ENCODE data around the gene GZMA.

Gene GZMA

GRCh38 chr5:55108661-55109060 is 6.2 kb downstream of the GZMA start:
- DNase-seq (ENCODE audit: low read depth) = no peak
- TF ChIP-seq, protein P1, sequence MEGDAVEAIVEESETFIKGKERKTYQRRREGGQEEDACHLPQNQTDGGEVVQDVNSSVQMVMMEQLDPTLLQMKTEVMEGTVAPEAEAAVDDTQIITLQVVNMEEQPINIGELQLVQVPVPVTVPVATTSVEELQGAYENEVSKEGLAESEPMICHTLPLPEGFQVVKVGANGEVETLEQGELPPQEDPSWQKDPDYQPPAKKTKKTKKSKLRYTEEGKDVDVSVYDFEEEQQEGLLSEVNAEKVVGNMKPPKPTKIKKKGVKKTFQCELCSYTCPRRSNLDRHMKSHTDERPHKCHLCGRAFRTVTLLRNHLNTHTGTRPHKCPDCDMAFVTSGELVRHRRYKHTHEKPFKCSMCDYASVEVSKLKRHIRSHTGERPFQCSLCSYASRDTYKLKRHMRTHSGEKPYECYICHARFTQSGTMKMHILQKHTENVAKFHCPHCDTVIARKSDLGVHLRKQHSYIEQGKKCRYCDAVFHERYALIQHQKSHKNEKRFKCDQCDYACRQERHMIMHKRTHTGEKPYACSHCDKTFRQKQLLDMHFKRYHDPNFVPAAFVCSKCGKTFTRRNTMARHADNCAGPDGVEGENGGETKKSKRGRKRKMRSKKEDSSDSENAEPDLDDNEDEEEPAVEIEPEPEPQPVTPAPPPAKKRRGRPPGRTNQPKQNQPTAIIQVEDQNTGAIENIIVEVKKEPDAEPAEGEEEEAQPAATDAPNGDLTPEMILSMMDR (IDR thresholded peaks at IDR 0.05; ENCODE audit: control insufficient read depth, extremely low read depth, insufficient read depth) = no peak
- H3K4me3 ChIP-seq (ENCODE audit: low read depth, low read length) = no peak overlapping the region

GRCh38 chr5:55110217-55110616 is 7.8 kb downstream of the GZMA start:
- DNase-seq (ENCODE audit: low read depth) = no peak
- H3K4me3 ChIP-seq (ENCODE audit: low read depth, low read length) = no peak overlapping the region
- TF ChIP-seq, protein P1 (IDR thresholded peaks at IDR 0.05; ENCODE audit: control insufficient read depth, extremely low read depth, insufficient read depth) = no peak

- H3K4me3 ChIP-seq (ENCODE audit: low read depth, low read length) = no peak overlapping the region
- TF ChIP-seq, protein P1 (IDR thresholded peaks at IDR 0.05; ENCODE audit: control insufficient read depth, extremely low read depth, insufficient read depth) = no peak
- no peak for DNase-seq (ENCODE audit: low read depth)
Measured at GRCh38 chr5:55113327-55113726, 10.9 kb downstream of the GZMA start.

GRCh38 chr5:55114061-55114460 is 11.6 kb downstream of the GZMA start:
- TF ChIP-seq, protein P1 (IDR thresholded peaks at IDR 0.05; ENCODE audit: control insufficient read depth, extremely low read depth, insufficient read depth) = no peak
- H3K4me3 ChIP-seq (ENCODE audit: low read depth, low read length) = no peak overlapping the region
- DNase-seq (ENCODE audit: low read depth) = no peak

- no peak overlapping the region for H3K4me3 ChIP-seq (ENCODE audit: low read depth, low read length)
- TF ChIP-seq, protein P1 (IDR thresholded peaks at IDR 0.05; ENCODE audit: control insufficient read depth, extremely low read depth, insufficient read depth) = 0 out of 2 replicates have a peak, but pooled peaks have one; percentile 24
- DNase-seq (ENCODE audit: low read depth) = no peak
Measured at GRCh38 chr5:55123365-55123764, 20.9 kb downstream of the GZMA start.

GRCh38 chr5:55134053-55134722 is 31.7 kb downstream of the GZMA start:
- TF ChIP-seq, protein P1 (IDR thresholded peaks at IDR 0.05; ENCODE audit: control insufficient read depth, extremely low read depth, insufficient read depth) = no peak
- DNase-seq (ENCODE audit: low read depth) = no peak
- no peak overlapping the region for H3K4me3 ChIP-seq (ENCODE audit: low read depth, low read length)

DNA sequence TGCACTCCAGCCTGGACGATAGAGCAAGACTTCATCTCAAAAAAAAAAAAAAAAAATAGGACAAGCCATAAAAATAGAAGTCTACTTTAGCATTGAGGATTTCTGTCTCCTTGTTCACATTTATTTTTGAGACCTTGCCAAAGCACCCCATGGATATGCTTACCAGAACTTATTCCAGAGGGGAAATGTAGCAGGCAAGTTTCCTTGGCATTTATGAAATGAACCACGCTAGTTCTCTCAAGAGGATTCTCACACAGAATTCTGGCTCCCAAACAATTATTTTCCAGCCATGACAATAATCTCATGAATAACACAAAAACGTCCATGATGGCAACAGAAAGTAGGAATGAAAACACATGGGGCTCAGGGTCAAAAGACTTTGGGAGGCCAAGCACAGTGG is 34.1 kb downstream of the GZMA start:
- no peak overlapping the region for H3K4me3 ChIP-seq (ENCODE audit: low read depth, low read length)
- TF ChIP-seq, protein P1 (IDR thresholded peaks at IDR 0.05; ENCODE audit: control insufficient read depth, extremely low read depth, insufficient read depth) = no peak
- no peak for DNase-seq (ENCODE audit: low read depth)
